ENCODE measurements around the gene GPR160. TPM values are rescaled to one million over a fixed set of nuclear protein-coding genes. Genes with fewer than 3 reads are reported as not detected.

Gene GPR160
- total RNA-seq, 1 donor from 2014 or later: 6.0 TPM

GRCh38 chr3:170062769-170063168 is 25.0 kb downstream of the GPR160 start:
- no peaks in the 10 kb centered on the region for H3K9me3 ChIP-seq (ENCODE audit: low read depth)
- H3K27me3 Mint-ChIP-seq (ENCODE audit: insufficient read depth, low read depth): peaks cover 2% of the 10 kb centered on the region
- H3K27me3 ChIP-seq: no peaks in the 10 kb centered on the region
- no peak overlapping the region for H3K27ac ChIP-seq
- H3K4me3 Mint-ChIP-seq: no peak overlapping the region
- H3K36me3 Mint-ChIP-seq: no peaks in the 10 kb centered on the region
- peak; percentile 26 for TF ChIP-seq CTCF (IDR thresholded peaks at IDR 0.05)
- TF ChIP-seq EZH2 (IDR thresholded peaks at IDR 0.05): no peak
- no peak for TF ChIP-seq EZH2phosphoT487 (IDR thresholded peaks at IDR 0.05)
- H2AFZ ChIP-seq (replicated peaks): no peak overlapping the region
- H4K20me1 ChIP-seq (ENCODE audit: low read depth): no peaks in the 10 kb centered on the region
- H3K27ac Mint-ChIP-seq: no peak overlapping the region
- H3K9ac ChIP-seq: no peak overlapping the region
- H3F3A ChIP-seq (ENCODE audit: low read depth): no peaks in the 10 kb centered on the region
- no peaks in the 10 kb centered on the region for H3K36me3 ChIP-seq
- no peak for DNase-seq (ENCODE audit: low spot score)
- H3K9me3 Mint-ChIP-seq: peaks cover 4% of the 10 kb centered on the region
- H3K4me1 ChIP-seq: peaks cover 5% of the 10 kb centered on the region
- no peak overlapping the region for H3K4me3 ChIP-seq
- no peaks in the 10 kb centered on the region for H3K79me2 ChIP-seq (ENCODE audit: low read depth)
- H3K4me1 Mint-ChIP-seq: peaks cover 6% of the 10 kb centered on the region
- H3K4me2 ChIP-seq: no peak overlapping the region

- H3K79me2 ChIP-seq (ENCODE audit: low read depth): no peaks in the 10 kb centered on the region
- H3K27me3 ChIP-seq: no peaks in the 10 kb centered on the region
- Mint-ChIP-seq H3K36me3 (no peaks in the 10 kb centered on the region), H3K4me1 (peaks cover 6% of the 10 kb centered on the region), H3K27me3 (ENCODE audit: insufficient read depth, low read depth) (peaks cover 2% of the 10 kb centered on the region), H3K4me3 (no peak overlapping the region), H3K27ac (no peak overlapping the region), H3K9me3 (peaks cover 4% of the 10 kb centered on the region)
- H2AFZ ChIP-seq (replicated peaks): no peak overlapping the region
- H3K36me3 ChIP-seq: no peaks in the 10 kb centered on the region
- no peaks in the 10 kb centered on the region for H3F3A ChIP-seq (ENCODE audit: low read depth)
- no peak overlapping the region for H3K4me3 ChIP-seq
- TF ChIP-seq EZH2phosphoT487 (IDR thresholded peaks at IDR 0.05) (no peak), EZH2 (IDR thresholded peaks at IDR 0.05) (no peak), CTCF (IDR thresholded peaks at IDR 0.05) (no peak)
- no peaks in the 10 kb centered on the region for H3K9me3 ChIP-seq (ENCODE audit: low read depth)
- no peak for DNase-seq (ENCODE audit: low spot score)
- H4K20me1 ChIP-seq (ENCODE audit: low read depth): no peaks in the 10 kb centered on the region
- peaks cover 5% of the 10 kb centered on the region for H3K4me1 ChIP-seq
- H3K4me2 ChIP-seq: no peak overlapping the region
- no peak overlapping the region for H3K9ac ChIP-seq
- no peak overlapping the region for H3K27ac ChIP-seq
Measured at GRCh38 chr3:170063691-170064090, 25.9 kb downstream of the GPR160 start.

DNA sequence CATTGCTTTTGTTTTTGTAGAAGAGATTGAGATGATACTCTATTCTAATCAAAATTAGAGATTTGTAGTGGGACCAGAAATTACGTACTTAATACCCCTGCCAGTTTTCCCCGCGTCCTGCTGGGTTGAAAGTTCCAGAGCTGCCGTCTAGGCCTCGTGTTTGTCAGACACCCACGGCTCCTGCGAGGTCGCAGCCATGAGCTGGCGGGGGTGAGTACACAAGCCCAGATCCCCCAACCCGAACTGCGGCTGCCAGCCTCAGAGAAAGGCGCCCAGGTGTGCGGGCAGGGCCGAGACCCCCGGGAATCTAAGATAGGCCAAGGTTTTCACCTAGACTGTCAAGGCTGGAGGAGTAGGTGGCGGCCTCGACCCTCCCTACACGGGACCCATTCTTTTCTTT is 26.3 kb downstream of the GPR160 start:
- Mint-ChIP-seq H3K4me3 (no peak overlapping the region), H3K27ac (no peak overlapping the region), H3K27me3 (ENCODE audit: insufficient read depth, low read depth) (peaks cover 2% of the 10 kb centered on the region), H3K4me1 (peaks cover 6% of the 10 kb centered on the region), H3K9me3 (peaks cover 4% of the 10 kb centered on the region), H3K36me3 (no peaks in the 10 kb centered on the region)
- no peaks in the 10 kb centered on the region for H3K27me3 ChIP-seq
- H3K9me3 ChIP-seq (ENCODE audit: low read depth): no peaks in the 10 kb centered on the region
- DNase-seq (ENCODE audit: low spot score): no peak
- no peaks in the 10 kb centered on the region for H4K20me1 ChIP-seq (ENCODE audit: low read depth)
- no peak overlapping the region for H3K4me2 ChIP-seq
- no peaks in the 10 kb centered on the region for H3K79me2 ChIP-seq (ENCODE audit: low read depth)
- TF ChIP-seq EZH2 (IDR thresholded peaks at IDR 0.05) (no peak), CTCF (IDR thresholded peaks at IDR 0.05) (no peak)
- no peak overlapping the region for H3K27ac ChIP-seq
- H3K36me3 ChIP-seq: no peaks in the 10 kb centered on the region
- peaks cover 4% of the 10 kb centered on the region for H3K4me1 ChIP-seq
- no peaks in the 10 kb centered on the region for H3F3A ChIP-seq (ENCODE audit: low read depth)
- H3K4me3 ChIP-seq: no peak overlapping the region
- no peak overlapping the region for H3K9ac ChIP-seq
- no peak overlapping the region for H2AFZ ChIP-seq (replicated peaks)

Measured in neural progenitor cell (in vitro differentiated cells).